GM12891 (cell line): ENCODE results near the gene ANXA2.

ENCODE experiments used
- DNase-seq: peaks from one replicate; pipeline ENCODE4 v3.0.0; 2011; ENCODE audit warnings: low spot score; ENCODE audit not compliant: insufficient read length
- FAIRE-seq: peaks from 2 replicates; lab custom pipeline; 2011; peaks lifted over from hg19 to GRCh38; lab: Jason Lieb, UNC
- PAX5 ChIP-seq: IDR thresholded peaks from 2 replicates; pipeline ENCODE4 v1.6.1; 2011; ENCODE audit warnings: low read length, moderate library complexity, mild to moderate bottlenecking; ENCODE audit not compliant: insufficient read depth, severe bottlenecking
- POLR2A ChIP-seq: IDR thresholded peaks from 2 replicates; pipeline ENCODE4 v1.6.1; 2011; ENCODE audit warnings: low read depth, low read length, control low read depth
- POLR2AphosphoS5 ChIP-seq: IDR thresholded peaks from 2 replicates; pipeline ENCODE4 v1.6.1; 2011; ENCODE audit warnings: low read depth, low read length, control low read depth
- POU2F2 ChIP-seq: IDR thresholded peaks from 2 replicates; pipeline ENCODE4 v1.6.1; 2011; ENCODE audit warnings: low read depth, mild to moderate bottlenecking, control low read depth, low read length, moderate library complexity
- SPI1 ChIP-seq: IDR thresholded peaks from 2 replicates; pipeline ENCODE4 v1.6.1; 2011; ENCODE audit warnings: low read depth, low read length, control low read depth
- TAF1 ChIP-seq: IDR thresholded peaks from 2 replicates; pipeline ENCODE4 v1.6.1; 2011; ENCODE audit warnings: low read depth, low read length, control low read depth

ANXA2 gene

DNA sequence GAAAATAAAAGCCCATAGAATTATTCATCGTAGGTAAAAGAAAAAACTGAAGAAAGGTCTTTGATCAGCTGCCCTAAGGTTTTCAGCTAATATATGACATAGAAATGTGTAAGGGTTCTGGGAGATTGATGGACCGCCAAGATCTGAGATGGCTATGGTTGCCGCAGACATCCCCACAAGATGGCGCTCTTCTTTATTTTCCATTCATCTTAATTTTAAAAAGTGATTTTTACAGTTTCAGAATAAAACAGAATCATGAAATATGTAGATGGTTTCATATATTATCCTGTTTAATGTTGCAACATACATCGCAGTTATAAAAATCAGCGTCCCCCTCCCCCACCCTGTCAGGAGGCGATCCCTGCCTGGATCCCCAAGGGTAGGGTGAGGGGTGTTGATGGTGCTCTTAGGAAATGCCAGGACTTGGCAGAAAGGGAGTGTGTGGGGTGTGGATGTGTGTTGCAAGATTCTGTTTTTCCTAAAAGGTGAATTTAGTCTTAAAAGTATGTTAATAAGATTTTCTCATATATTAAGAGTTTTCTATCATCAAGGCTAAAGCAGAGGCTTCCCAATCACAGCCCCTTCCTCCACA, 68.8 kb downstream of the ANXA2 start:
- TF ChIP-seq POU2F2 (no peak), SPI1 (no peak), TAF1 (no peak), POLR2A (no peak), PAX5 (no peak), POLR2AphosphoS5 (no peak)
- DNase-seq (no peak), FAIRE-seq (no peak)

DNA sequence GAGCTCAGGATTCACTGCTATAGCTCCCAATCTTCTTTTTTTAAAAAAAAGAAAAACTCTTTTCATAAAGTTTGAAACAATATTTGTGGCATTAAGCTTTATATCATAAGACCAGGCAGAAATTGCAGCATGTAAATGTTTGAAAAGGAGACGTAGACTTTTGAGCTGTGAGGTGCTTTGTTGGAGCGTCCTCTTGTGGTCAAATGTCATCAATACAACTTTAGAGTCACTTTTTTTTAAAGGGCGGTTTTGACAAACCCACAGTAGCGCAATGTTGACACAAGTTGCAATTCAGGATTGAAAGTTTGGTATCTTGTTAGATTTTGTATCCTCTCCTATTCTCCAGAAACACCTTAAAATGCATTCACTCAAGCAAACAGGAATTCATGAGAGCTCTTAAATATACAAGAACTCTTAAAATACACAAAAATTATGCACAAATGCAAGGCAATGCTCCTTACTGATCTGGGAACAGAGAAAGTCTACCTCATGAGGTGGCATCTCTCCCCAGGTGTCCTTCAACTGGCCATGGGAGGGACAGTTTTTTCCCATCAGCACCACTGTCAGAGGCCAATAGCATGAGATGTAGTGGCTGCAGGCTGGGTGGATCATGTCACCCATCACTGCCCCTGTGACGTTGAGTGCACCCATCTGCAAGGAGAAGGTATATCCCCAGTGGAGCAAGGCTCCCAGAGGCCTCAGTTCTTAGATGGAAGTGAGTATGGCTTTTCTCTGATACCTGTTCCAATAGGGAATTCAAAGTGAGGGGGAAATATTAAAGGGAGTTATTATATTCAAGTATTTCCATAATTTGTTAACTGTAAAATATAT, 70.7 kb downstream of the ANXA2 start:
- DNase-seq = no peak
- peak; percentile 45 for FAIRE-seq
- TF ChIP-seq POU2F2 = no peak

DNA sequence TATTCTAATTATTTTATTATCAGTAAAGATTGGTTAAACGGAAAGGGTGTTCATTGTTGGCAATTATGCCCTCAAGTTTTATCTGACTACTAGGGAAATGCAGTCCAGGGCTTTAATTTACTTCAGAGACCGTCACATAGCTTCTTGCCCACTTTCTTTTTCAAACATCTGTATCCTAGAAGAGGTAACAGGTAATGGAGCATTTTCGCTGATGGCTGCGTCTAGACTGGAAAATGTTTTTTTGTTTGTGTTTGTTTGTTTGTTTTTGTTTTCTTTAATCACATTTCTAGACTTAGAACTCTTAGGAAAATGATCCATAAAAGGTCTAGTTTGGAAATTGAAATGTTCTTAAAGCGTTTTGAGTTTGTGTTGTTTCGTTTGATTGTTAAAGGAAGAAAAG, 71.4 kb downstream of the ANXA2 start:
- FAIRE-seq = no peak

DNA sequence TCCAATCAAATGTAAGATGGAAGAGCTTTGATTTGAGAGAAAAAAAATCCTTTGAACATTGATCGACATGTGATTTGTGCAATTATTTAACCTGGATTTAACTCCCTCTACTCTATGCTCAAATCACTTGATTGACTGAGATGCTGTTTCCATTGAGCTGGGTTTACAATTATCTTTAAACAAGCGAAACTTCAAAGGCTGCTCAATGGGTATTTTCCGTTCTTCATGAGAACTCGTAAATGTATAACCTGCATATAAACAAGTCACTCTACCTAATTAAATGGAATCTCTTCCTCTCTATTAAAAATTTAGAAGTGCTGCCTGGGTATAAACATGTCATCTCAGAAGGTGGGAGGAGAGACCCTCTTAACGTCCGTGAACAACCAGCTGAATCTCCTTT, 71.9 kb downstream of the ANXA2 start:
- TF ChIP-seq POLR2AphosphoS5 = no peak
- TF ChIP-seq PAX5 = no peak
- TF ChIP-seq TAF1 = no peak
- TF ChIP-seq SPI1 = no peak
- DNase-seq (no peak), FAIRE-seq (no peak)

More for the DNA sequence above, 71.4 kb downstream of the ANXA2 start:
- no peak for DNase-seq
- TF ChIP-seq POLR2AphosphoS5 (no peak), PAX5 (no peak), POLR2A (no peak), SPI1 (no peak), POU2F2 (no peak), TAF1 (no peak)

DNA sequence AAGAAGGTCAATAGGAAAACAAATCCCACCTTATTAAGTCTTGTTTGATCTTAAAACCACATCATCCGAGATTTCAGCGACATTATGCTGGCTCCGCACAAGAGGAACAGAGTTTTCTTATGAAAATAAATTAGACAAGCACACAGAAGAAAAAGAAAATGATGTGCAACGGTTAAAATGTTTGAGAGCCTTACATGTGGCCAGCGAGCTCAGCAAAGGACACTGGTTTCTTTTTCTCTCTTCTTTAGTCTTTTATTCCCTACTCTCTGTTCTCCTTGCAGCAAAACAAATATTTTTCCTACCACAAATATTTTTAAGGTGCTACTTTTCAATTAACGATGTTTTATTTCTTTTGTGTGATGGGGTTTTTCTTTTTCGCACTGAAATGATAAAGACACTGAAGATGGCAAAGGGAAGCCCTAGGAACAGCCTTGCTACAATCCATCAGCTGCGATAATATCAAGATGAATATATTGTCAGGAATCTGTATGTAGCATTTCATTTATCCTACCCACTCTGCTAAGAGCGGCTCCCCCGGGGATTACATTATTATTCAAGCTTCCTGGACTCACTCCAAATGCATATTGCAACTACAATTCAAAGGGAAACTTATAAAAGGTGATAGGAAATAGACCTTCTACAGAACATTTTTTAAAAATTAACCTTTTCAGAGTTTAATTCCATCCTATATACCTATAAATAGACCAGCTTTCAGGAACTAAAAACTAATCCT, 72.9 kb downstream of the ANXA2 start:
- DNase-seq (no peak), FAIRE-seq (no peak)
- TF ChIP-seq SPI1 (no peak), POU2F2 (no peak), POLR2A (no peak), PAX5 (no peak), TAF1 (no peak)

DNA sequence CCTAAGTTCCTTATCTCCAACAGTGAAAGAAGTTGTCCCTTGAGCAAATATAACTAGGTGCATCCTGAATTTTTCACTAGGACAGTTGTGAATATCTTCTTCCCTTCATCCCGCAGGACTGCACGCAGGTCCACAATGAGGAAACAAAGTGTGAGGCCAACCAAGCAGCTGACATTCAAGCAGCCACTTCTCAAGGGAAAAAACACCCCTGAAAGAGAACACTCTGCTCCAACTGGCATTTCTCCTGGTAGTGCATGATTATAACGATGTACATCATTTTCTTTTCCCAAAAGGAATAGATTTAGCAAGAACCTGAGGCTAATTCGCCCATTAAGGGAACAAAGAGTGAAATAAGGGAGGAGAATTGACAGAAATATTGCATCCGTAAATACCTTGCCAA, 74.5 kb downstream of the ANXA2 start:
- DNase-seq = no peak
- no peak for FAIRE-seq
- no peak for TF ChIP-seq POLR2AphosphoS5
- no peak for TF ChIP-seq SPI1
- no peak for TF ChIP-seq POU2F2
- no peak for TF ChIP-seq PAX5
- TF ChIP-seq POLR2A = no peak
- no peak for TF ChIP-seq TAF1

DNA sequence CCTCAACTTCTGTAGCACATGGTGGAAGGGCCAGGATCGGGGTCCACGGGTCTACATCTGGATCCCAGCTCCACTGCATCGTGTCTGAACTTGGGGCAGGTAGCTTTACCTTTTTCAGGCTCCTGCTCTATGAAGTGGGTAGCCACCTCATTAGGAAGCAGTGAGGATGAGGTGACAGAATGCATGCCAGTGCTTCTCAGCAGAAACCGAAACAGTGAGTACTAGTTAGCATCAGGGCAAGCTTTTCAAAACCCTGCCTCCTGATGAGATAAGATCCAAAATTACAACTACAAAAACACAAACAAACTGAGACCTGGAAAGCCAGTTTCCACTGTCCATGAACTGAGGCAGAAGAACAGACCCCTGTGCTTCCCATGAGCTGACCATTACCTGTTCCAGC, 77.4 kb downstream of the ANXA2 start:
- TF ChIP-seq POLR2A (no peak), POU2F2 (no peak), SPI1 (no peak), POLR2AphosphoS5 (no peak), TAF1 (no peak), PAX5 (no peak)
- no peak for FAIRE-seq

DNA sequence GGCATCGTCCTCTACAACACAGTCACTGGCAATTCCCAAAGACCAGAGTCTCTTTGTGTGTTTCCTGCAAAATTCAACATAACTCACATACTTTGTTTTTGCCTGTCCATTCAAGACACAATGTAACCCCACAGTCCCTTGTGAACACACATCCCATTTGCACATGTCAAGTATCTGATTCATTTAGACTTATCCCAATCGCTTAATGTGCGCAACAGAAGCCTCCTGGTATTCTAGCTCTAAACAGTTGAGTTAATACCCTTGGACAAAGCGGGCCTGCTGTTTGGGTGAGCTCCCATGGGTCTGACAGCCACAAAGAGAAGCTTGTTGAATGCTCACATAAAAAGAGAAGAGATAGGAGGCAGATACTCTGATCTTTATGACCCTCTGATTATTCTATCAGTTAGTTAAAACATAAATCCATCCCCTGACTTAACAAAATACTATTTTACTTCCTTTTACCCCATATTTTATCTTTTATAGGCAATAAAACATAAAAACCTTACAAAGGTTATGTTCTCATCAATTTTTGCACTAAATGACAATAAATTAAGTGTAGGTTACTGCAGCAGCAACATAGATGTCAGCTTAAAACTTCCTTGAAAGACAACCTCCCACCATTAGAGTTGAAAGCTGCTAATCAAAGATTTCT, 79.4 kb downstream of the ANXA2 start:
- DNase-seq (no peak), FAIRE-seq (no peak)
- TF ChIP-seq TAF1 (no peak), POLR2AphosphoS5 (no peak), PAX5 (no peak), SPI1 (no peak), POLR2A (no peak), POU2F2 (no peak)

More for the DNA sequence above, 77.4 kb downstream of the ANXA2 start:
- no peak for DNase-seq

DNA sequence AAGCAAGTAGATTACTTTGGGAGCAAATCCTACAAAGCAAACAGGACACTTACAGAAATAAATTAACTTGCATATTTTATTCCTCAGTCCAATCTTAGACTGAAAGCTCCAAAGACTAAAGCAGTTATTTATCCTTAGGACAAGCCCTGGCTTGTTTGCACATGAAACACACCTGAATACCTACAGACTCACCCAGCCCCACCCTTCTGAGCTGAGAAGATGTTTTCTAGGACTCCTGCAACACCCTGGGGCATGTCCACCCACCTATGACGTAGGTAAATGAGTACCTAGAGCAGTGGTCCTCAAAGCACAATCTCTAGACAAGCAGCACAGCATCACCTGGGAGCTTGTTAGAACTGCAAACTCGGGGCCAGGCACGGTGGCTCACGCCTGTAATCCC, 80.8 kb downstream of the ANXA2 start:
- TF ChIP-seq PAX5 = no peak
- no peak for TF ChIP-seq TAF1
- TF ChIP-seq POLR2A = no peak
- TF ChIP-seq POLR2AphosphoS5 = no peak
- TF ChIP-seq SPI1 = no peak
- no peak for TF ChIP-seq POU2F2
- DNase-seq (no peak), FAIRE-seq (no peak)

DNA sequence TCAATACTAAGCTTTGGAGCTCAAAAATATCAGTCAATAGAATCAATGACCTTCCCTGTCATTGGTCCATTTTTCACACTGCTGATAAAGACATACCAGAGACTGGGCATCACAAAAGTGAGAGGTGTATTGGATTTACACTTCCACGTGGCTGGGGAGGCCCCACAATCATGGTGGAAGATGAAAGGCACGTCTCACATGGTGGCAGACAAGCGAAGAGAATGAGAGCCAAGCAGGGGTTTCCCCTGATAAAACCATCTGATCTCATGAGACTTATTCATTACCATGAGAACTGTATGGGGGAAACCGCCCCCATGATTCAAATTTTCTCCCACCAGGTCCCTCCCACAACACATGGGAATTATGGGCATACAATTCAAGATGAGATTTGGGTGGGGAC, 81.9 kb downstream of the ANXA2 start:
- no peak for TF ChIP-seq POLR2AphosphoS5
- no peak for TF ChIP-seq POLR2A
- no peak for TF ChIP-seq POU2F2
- TF ChIP-seq SPI1 = no peak
- no peak for TF ChIP-seq TAF1
- no peak for TF ChIP-seq PAX5
- DNase-seq (no peak), FAIRE-seq (no peak)
